Measurements from ENCODE around the gene GPC6.

GPC6 gene

GRCh38 chr13:94162289-94162688 lies 935.7 kb downstream of the GPC6 start:
- Histone ChIP-seq H4K91ac (ENCODE audit: low read depth, low read length) (no peak overlapping the region), H2AFZ (ENCODE audit: insufficient read depth, low read length, poor library complexity) (no peak overlapping the region), H3K4me2 (ENCODE audit: low read length) (no peak overlapping the region), H3K27ac (ENCODE audit: low read depth, low read length) (no peak overlapping the region), H4K12ac (ENCODE audit: low read depth, low read length) (no peak overlapping the region), H3K4me1 (ENCODE audit: control insufficient read depth in 1 of 2, insufficient read depth in 2 of 2, low read length in 2 of 2) (no peaks in the 10 kb centered on the region), H3K4ac (ENCODE audit: low read depth, low read length) (no peak overlapping the region), H3K79me1 (ENCODE audit: low read length) (no peaks in the 10 kb centered on the region), H2BK12ac (ENCODE audit: low read length) (no peak overlapping the region), H3K14ac (ENCODE audit: low read length) (no peak overlapping the region), H3K79me2 (ENCODE audit: control insufficient read depth, insufficient read depth, low read length, poor library complexity) (no peaks in the 10 kb centered on the region), H3K36me3 (ENCODE audit: control insufficient read depth in 1 of 2, insufficient read depth in 2 of 2, low read length in 2 of 2) (no peaks in the 10 kb centered on the region), H3K27me3 (ENCODE audit: insufficient read depth, low read length) (no peaks in the 10 kb centered on the region), H3K9me3 (ENCODE audit: insufficient read depth, low read depth, low read length) (no peaks in the 10 kb centered on the region), H2AK5ac (ENCODE audit: low read length) (no peak overlapping the region), H2BK5ac (ENCODE audit: low read depth, low read length, poor library complexity) (no peak overlapping the region), H3K23ac (ENCODE audit: low read length) (no peak overlapping the region), H4K8ac (ENCODE audit: low read depth, low read length) (no peak overlapping the region), H2BK120ac (ENCODE audit: insufficient read depth, low read length, poor library complexity) (no peak overlapping the region), H3K18ac (ENCODE audit: low read length) (no peak overlapping the region), H3K9ac (ENCODE audit: low read length) (no peak overlapping the region), H3K4me3 (ENCODE audit: low read depth, low read length) (no peak overlapping the region)
- DNase-seq, result no peak
- no CpG with 5 or more reads among the region's 2 CpGs for WGBS (ENCODE audit: extremely low coverage, insufficient coverage, insufficient read length)

- Histone ChIP-seq H3K4me2 (ENCODE audit: low read length) (no peak overlapping the region), H3K36me3 (ENCODE audit: control insufficient read depth in 1 of 2, insufficient read depth in 2 of 2, low read length in 2 of 2) (no peaks in the 10 kb centered on the region), H3K4ac (ENCODE audit: low read depth, low read length) (no peak overlapping the region), H4K91ac (ENCODE audit: low read depth, low read length) (no peak overlapping the region), H3K27ac (ENCODE audit: low read depth, low read length) (no peak overlapping the region), H3K9me3 (ENCODE audit: insufficient read depth, low read depth, low read length) (no peaks in the 10 kb centered on the region), H3K18ac (ENCODE audit: low read length) (no peak overlapping the region), H3K4me1 (ENCODE audit: control insufficient read depth in 1 of 2, insufficient read depth in 2 of 2, low read length in 2 of 2) (no peaks in the 10 kb centered on the region), H3K9ac (ENCODE audit: low read length) (no peak overlapping the region), H3K4me3 (ENCODE audit: low read depth, low read length) (no peak overlapping the region), H4K8ac (ENCODE audit: low read depth, low read length) (no peak overlapping the region), H3K79me1 (ENCODE audit: low read length) (no peaks in the 10 kb centered on the region), H2AK5ac (ENCODE audit: low read length) (no peak overlapping the region), H3K79me2 (ENCODE audit: control insufficient read depth, insufficient read depth, low read length, poor library complexity) (no peaks in the 10 kb centered on the region), H2BK12ac (ENCODE audit: low read length) (no peak overlapping the region), H2BK5ac (ENCODE audit: low read depth, low read length, poor library complexity) (no peak overlapping the region), H2AFZ (ENCODE audit: insufficient read depth, low read length, poor library complexity) (no peak overlapping the region), H3K23ac (ENCODE audit: low read length) (no peak overlapping the region), H2BK120ac (ENCODE audit: insufficient read depth, low read length, poor library complexity) (no peak overlapping the region), H3K27me3 (ENCODE audit: insufficient read depth, low read length) (no peaks in the 10 kb centered on the region), H4K12ac (ENCODE audit: low read depth, low read length) (no peak overlapping the region), H3K14ac (ENCODE audit: low read length) (no peak overlapping the region)
- no peak for DNase-seq
- no CpG with 5 or more reads among the region's 1 CpG for WGBS (ENCODE audit: extremely low coverage, insufficient coverage, insufficient read length)
These were observed 936.9 kb downstream of the GPC6 start for GRCh38 chr13:94163535-94163934.

GRCh38 chr13:94168783-94169453 lies 942.3 kb downstream of the GPC6 start:
- H2AFZ ChIP-seq (ENCODE audit: insufficient read depth, low read length, poor library complexity), result no peak overlapping the region
- no peaks in the 10 kb centered on the region for H3K79me1 ChIP-seq (ENCODE audit: low read length)
- no peak overlapping the region for H3K4me3 ChIP-seq (ENCODE audit: low read depth, low read length)
- no peak overlapping the region for H2BK120ac ChIP-seq (ENCODE audit: insufficient read depth, low read length, poor library complexity)
- H2BK5ac ChIP-seq (ENCODE audit: low read depth, low read length, poor library complexity), result no peak overlapping the region
- no peak overlapping the region for H3K4ac ChIP-seq (ENCODE audit: low read depth, low read length)
- no peak overlapping the region for H4K91ac ChIP-seq (ENCODE audit: low read depth, low read length)
- H3K4me1 ChIP-seq (ENCODE audit: control insufficient read depth in 1 of 2, insufficient read depth in 2 of 2, low read length in 2 of 2), result no peaks in the 10 kb centered on the region
- no peaks in the 10 kb centered on the region for H3K9me3 ChIP-seq (ENCODE audit: insufficient read depth, low read depth, low read length)
- no peak overlapping the region for H3K9ac ChIP-seq (ENCODE audit: low read length)
- H4K12ac ChIP-seq (ENCODE audit: low read depth, low read length), result no peak overlapping the region
- no peak overlapping the region for H3K23ac ChIP-seq (ENCODE audit: low read length)
- H3K27me3 ChIP-seq (ENCODE audit: insufficient read depth, low read length), result no peaks in the 10 kb centered on the region
- DNase-seq, result no peak
- no peaks in the 10 kb centered on the region for H3K36me3 ChIP-seq (ENCODE audit: control insufficient read depth in 1 of 2, insufficient read depth in 2 of 2, low read length in 2 of 2)
- H3K14ac ChIP-seq (ENCODE audit: low read length), result no peak overlapping the region
- no peak overlapping the region for H2BK12ac ChIP-seq (ENCODE audit: low read length)
- no peaks in the 10 kb centered on the region for H3K79me2 ChIP-seq (ENCODE audit: control insufficient read depth, insufficient read depth, low read length, poor library complexity)
- no peak overlapping the region for H2AK5ac ChIP-seq (ENCODE audit: low read length)
- no CpG with 5 or more reads among the region's 9 CpGs for WGBS (ENCODE audit: extremely low coverage, insufficient coverage, insufficient read length)
- H3K18ac ChIP-seq (ENCODE audit: low read length), result no peak overlapping the region
- no peak overlapping the region for H4K8ac ChIP-seq (ENCODE audit: low read depth, low read length)
- H3K27ac ChIP-seq (ENCODE audit: low read depth, low read length), result no peak overlapping the region
- no peak overlapping the region for H3K4me2 ChIP-seq (ENCODE audit: low read length)

- Histone ChIP-seq H2BK5ac (ENCODE audit: low read depth, low read length, poor library complexity) (no peak overlapping the region), H4K12ac (ENCODE audit: low read depth, low read length) (no peak overlapping the region), H4K91ac (ENCODE audit: low read depth, low read length) (no peak overlapping the region), H3K27ac (ENCODE audit: low read depth, low read length) (no peak overlapping the region), H2BK12ac (ENCODE audit: low read length) (no peak overlapping the region), H2AK5ac (ENCODE audit: low read length) (no peak overlapping the region), H3K9me3 (ENCODE audit: insufficient read depth, low read depth, low read length) (no peaks in the 10 kb centered on the region), H2AFZ (ENCODE audit: insufficient read depth, low read length, poor library complexity) (no peak overlapping the region), H3K79me2 (ENCODE audit: control insufficient read depth, insufficient read depth, low read length, poor library complexity) (no peaks in the 10 kb centered on the region), H3K18ac (ENCODE audit: low read length) (no peak overlapping the region), H3K36me3 (ENCODE audit: control insufficient read depth in 1 of 2, insufficient read depth in 2 of 2, low read length in 2 of 2) (no peaks in the 10 kb centered on the region), H3K4me1 (ENCODE audit: control insufficient read depth in 1 of 2, insufficient read depth in 2 of 2, low read length in 2 of 2) (no peaks in the 10 kb centered on the region), H3K4me3 (ENCODE audit: low read depth, low read length) (no peak overlapping the region), H3K9ac (ENCODE audit: low read length) (no peak overlapping the region), H3K4ac (ENCODE audit: low read depth, low read length) (no peak overlapping the region), H3K23ac (ENCODE audit: low read length) (no peak overlapping the region), H4K8ac (ENCODE audit: low read depth, low read length) (no peak overlapping the region), H3K27me3 (ENCODE audit: insufficient read depth, low read length) (no peaks in the 10 kb centered on the region), H2BK120ac (ENCODE audit: insufficient read depth, low read length, poor library complexity) (no peak overlapping the region), H3K4me2 (ENCODE audit: low read length) (no peak overlapping the region), H3K79me1 (ENCODE audit: low read length) (no peaks in the 10 kb centered on the region), H3K14ac (ENCODE audit: low read length) (no peak overlapping the region)
- no CpG with 5 or more reads among the region's 5 CpGs for WGBS (ENCODE audit: extremely low coverage, insufficient coverage, insufficient read length)
- no peak for DNase-seq
These were observed 943.0 kb downstream of the GPC6 start for GRCh38 chr13:94169454-94170144.
